NK-92 (cell line): ENCODE measurements around the gene PTPRK.
"Not testable (repeated sequence)": the region's sequence is repeated elsewhere in the genome, so short reads cannot be mapped to it uniquely, and the experiment has no call there.

Experiments used
- DNase-seq: peaks from one replicate; lab custom pipeline; 2025; ENCODE audit not compliant: unreplicated experiment; lab: John Stamatoyannopoulos, UW

Gene PTPRK

DNA sequence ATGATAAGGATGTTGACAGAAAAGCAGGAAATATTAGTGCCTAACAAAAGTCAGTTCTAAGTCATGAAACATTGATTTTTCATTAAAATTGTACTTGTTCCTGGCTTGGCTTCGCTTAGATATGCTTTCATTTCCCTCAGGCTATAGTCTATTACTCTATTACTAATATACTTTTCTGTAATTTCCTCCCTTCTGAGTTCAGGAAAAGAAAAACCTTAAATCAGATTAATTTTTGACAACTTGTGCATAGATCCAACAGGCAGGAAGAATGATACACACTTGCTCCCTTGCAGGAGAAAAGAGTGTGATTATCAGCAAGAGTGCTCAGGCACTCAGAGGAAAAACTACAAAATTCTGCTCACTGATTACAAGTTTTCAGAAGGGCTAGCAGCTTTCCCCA lies 474.4 kb downstream of the PTPRK start:
- no peak for DNase-seq

GRCh38 chr6:128039543-128039942 lies 480.9 kb downstream of the PTPRK start:
- DNase-seq = no peak

- no peak for DNase-seq
Observed at GRCh38 chr6:128036808-128037570, 483.4 kb downstream of the PTPRK start.

DNA sequence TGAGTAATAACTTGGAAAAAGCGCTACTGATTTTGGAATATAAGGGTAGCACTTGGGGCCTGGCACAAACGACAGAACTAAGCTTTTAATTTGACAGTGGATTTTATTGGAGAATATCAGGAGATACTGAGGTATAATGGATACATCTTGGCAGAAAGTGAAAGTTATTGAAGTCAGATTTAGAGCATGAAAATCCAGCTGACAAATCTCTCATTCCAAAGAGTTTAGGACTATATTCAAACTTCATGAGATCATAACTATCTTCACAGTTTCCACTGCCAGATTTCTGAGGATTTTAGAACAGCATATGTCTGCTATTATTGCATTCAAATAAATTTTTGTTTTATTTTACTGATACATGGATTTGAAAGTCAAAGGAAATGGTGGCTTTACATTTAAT lies 487.2 kb downstream of the PTPRK start:
- DNase-seq = no peak

- DNase-seq = no peak
Observed at GRCh38 chr6:128032042-128032441, 488.4 kb downstream of the PTPRK start.

- no peak for DNase-seq
Observed at GRCh38 chr6:128029826-128030225, 490.6 kb downstream of the PTPRK start.

GRCh38 chr6:128028183-128028582 lies 492.2 kb downstream of the PTPRK start:
- no peak for DNase-seq

DNA sequence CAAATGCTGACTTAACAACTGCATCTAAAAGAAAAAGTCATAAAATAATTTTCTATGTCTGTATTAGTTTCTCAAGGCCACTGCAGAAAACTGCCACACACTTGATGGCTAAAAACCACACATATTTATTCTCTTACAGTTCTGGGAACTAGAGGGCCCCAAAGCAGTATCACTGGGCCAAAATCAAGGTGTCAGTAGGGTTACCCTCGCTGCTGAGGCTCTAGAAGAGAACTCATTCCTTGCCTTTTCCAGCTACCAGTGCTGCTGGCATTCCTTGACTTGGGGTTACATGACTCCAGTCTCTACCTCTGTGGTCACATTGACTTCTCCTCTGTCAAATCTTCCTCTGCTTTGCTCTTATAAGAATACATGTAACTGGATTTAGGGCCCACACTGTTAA lies 494.9 kb downstream of the PTPRK start:
- DNase-seq = no peak

GRCh38 chr6:128024969-128025368 lies 495.4 kb downstream of the PTPRK start:
- DNase-seq = no peak

DNA sequence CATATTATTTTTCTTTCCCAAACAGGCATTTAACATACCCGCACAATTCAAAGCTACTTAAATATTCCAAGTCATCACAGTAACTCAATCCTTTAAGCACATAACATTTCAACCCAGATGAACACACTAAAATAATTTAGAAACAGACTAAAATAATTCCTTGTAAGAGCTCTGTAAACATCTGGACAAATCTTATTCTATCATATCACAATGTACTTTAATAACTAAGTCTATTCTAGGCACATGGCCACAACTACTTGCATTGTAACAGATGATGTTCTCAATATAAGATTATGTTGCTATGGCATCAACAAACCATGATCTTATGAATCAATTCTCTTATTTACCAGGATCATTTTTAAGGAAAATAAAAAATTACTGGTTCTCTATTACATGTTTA lies 496.4 kb downstream of the PTPRK start:
- DNase-seq = no peak

GRCh38 chr6:128018821-128019220 lies 501.6 kb downstream of the PTPRK start:
- DNase-seq = no peak

GRCh38 chr6:128017288-128017687 lies 503.1 kb downstream of the PTPRK start:
- DNase-seq = no peak

GRCh38 chr6:128007658-128008057 lies 512.7 kb downstream of the PTPRK start:
- no peak for DNase-seq

- DNase-seq = no peak
Observed at GRCh38 chr6:128005009-128005408, 515.4 kb downstream of the PTPRK start.

DNA sequence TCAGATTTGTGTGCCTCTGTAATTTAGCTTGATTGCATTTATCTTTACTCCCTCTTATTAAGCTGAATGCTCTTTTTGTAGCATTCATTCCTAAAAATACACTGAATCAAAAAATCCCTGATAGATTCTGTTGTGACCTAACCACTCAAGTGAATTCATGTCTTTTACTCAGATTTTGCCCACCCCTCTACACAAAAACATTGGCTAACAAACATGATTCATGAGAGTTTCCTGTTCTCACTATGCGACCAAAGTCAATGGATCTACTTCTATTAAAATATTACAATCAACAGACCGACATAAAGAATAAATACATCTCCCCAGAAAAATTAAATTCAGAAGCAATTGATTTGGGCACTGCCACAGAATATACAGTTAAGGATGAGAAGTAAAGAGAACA lies 520.0 kb downstream of the PTPRK start:
- no peak for DNase-seq

DNA sequence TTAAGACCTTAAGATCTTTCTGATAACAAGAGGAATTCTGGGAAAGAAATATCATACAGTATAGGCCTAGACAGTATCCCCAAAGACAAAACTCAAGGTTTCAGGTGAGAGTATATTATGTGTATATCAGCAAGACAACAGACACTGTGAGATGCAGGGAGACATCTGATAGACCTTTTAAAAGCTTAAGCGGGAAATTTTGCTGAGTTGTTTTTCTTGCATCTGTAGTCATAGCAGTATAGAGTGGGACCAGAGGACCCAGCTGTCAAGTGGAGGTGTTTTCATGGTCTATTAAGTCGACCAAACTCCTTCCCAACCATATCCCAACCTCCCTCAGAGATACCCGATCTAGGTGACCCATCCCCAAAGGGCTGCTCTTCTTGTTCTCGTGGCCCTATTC lies 521.4 kb downstream of the PTPRK start:
- DNase-seq = no peak

GRCh38 chr6:127997496-127998164 lies 522.8 kb downstream of the PTPRK start:
- DNase-seq = no peak

GRCh38 chr6:127996925-127997324 lies 523.5 kb downstream of the PTPRK start:
- DNase-seq = no peak

DNA sequence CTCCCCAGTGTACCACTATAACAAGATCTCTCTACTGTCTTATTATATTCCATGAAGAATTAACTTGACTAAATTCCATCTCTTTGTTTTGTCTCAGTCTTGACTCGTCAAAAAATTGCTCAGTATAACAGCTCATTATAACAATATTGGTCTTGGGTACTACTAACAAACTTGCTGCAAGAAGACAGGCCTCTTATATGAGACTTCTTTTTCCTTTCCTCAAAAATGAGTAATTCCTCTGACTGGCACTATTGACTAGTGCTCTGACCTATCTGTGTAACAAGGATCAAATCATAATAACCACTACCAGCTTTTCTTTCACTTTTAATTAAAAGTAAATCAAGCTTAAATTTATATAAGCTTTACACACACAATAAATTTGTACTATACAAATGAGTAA lies 528.3 kb downstream of the PTPRK start:
- DNase-seq = no peak

DNA sequence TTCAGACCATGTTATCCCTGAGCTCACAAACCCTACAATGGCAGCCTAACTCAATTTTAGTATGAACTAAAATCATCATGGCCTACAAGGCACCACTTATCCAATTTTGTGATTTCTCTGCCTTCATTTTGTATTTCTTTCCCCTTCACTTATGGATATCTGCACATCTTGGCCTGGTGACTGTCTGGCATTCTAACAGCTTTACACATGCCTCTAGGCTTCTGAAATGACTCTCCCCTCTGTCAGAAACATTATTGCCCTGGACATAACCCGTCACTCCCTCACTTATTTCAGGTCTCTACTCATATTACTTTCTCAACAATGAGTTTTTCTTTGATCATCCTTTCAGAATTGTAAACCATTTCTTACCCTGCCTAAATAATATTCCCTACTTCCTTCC lies 530.3 kb downstream of the PTPRK start:
- no peak for DNase-seq

- DNase-seq = no peak
Observed at GRCh38 chr6:127980996-127981395, 539.4 kb downstream of the PTPRK start.

GRCh38 chr6:127978185-127978584 lies 542.2 kb downstream of the PTPRK start:
- DNase-seq = not testable (repeated sequence)

DNA sequence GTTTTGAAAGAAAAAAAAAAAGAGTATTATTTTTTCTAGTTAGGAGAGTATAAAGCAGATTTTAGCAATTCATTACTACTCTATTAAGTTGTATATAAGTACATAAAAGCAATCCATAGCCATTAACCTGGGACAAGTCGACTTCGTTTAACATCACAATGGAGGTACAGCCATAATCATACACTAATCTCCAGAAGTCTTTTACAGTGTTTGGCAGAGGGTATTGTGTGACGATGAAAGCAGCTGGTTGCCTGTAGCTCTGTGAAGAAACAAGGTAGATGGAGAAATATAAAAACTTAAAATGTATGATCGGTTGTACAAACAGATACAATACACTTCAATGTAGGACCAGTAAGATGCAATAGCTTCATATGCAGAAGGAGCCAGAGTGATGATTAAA lies 543.6 kb downstream of the PTPRK start:
- no peak for DNase-seq
